HL-60 (cell line): ENCODE data around the gene PTHLH.

Source experiments
- DNase-seq, 2 experiments: peaks; one replicate each; pipeline ENCODE4 v3.0.0-alpha.2; 2010 to 2020; ENCODE audit warnings: low read depth in 1 of 2, low spot score in 1 of 2
- H3K27ac ChIP-seq: fragments of 250-450 bp; sonication (Bioruptor Pico); replicated peaks from 2 replicates; pipeline ENCODE4 v1.5.1; 2020; ENCODE audit warnings: mild to moderate bottlenecking, moderate library complexity
- H3K27me3 ChIP-seq: fragments of 250-450 bp; sonication (Bioruptor Pico); 2 replicates; pipeline ENCODE4 v1.5.1; 2021; ENCODE audit warnings: mild to moderate bottlenecking, moderate library complexity; ENCODE audit not compliant: insufficient read depth, poor library complexity, severe bottlenecking
- H3K4me3 ChIP-seq: replicated peaks from 2 replicates; pipeline ENCODE4 v1.5.1; 2011; ENCODE audit warnings: mild to moderate bottlenecking, control low read depth, low read length; ENCODE audit not compliant: insufficient read depth
- CTCF ChIP-seq: IDR thresholded peaks from one replicate; pipeline ENCODE4 v1.5.1; 2011; ENCODE audit warnings: low read length, control low read depth, inconsistent platforms; ENCODE audit not compliant: insufficient read depth
- POLR2AphosphoS5 ChIP-seq: IDR thresholded peaks from 2 replicates; pipeline ENCODE4 v1.6.1; 2012; ENCODE audit warnings: low read depth
- SPI1 ChIP-seq: IDR thresholded peaks from 2 replicates; pipeline ENCODE4 v1.6.1; 2012; ENCODE audit warnings: low read depth, mild to moderate bottlenecking, borderline replicate concordance

Gene PTHLH

GRCh38 chr12:27913999-27914614 is 58.4 kb downstream of the PTHLH start:
- no peak for DNase-seq
- Histone ChIP-seq H3K27ac (no peak overlapping the region), H3K27me3 (peaks cover 2% of the 10 kb centered on the region), H3K4me3 (no peak overlapping the region)
- no peak for TF ChIP-seq SPI1
- TF ChIP-seq CTCF: no peak

DNA sequence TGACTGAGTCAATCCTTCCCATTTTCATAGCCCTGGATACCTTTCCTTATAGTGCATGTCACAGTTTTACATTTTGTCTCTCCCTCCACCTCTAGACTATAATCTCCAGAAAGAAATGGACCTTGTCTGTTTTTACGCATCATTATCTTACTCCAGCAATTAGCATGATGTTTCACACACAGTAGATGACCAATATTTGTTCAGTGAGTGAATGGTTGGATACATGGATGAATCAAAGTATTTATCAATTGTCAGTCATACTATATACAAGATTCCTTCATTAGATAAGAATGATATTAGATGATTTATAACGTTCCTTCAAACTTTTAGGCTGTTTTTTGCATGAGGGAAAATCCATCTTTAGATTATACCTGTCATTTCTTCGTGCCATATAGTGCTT is 61.1 kb downstream of the PTHLH start:
- no peak overlapping the region for H3K4me3 ChIP-seq
- H3K27me3 ChIP-seq: peaks cover 2% of the 10 kb centered on the region
- TF ChIP-seq POLR2AphosphoS5: no peak
- DNase-seq: no peak
- no peak overlapping the region for H3K27ac ChIP-seq
